Liver (tissue), 3 donors: ENCODE results near the gene MUC6.

Source experiments
- EGR1 ChIP-seq, 2 donors: IDR thresholded peaks; 2 replicates each; pipeline ENCODE4 v1.6.1; 2016 to 2018; ENCODE audit warnings: antibody characterized with exemption in 2 of 2, low read depth in 2 of 2
- GABPA ChIP-seq, 2 donors: IDR thresholded peaks in 1 of 2; conservative IDR thresholded peaks in 1 of 2; 2 replicates each; pipeline ENCODE4 v1.6.1; 2016; ENCODE audit warnings: antibody characterized with exemption in 2 of 2, mild to moderate bottlenecking in 1 of 2, moderate library complexity in 1 of 2
- JUND ChIP-seq, 2 donors: IDR thresholded peaks; 2 replicates each; pipeline ENCODE4 v1.6.1; 2016; ENCODE audit warnings: antibody characterized with exemption in 2 of 2
- RAD21 ChIP-seq, 2 donors: IDR thresholded peaks; 2 replicates each; pipeline ENCODE4 v1.6.1; 2016; ENCODE audit warnings: antibody characterized with exemption in 2 of 2, mild to moderate bottlenecking in 2 of 2
- SP1 ChIP-seq: IDR thresholded peaks from 2 replicates; pipeline ENCODE4 v1.6.1; 2018; ENCODE audit warnings: antibody characterized with exemption, mild to moderate bottlenecking
- TAF1 ChIP-seq: conservative IDR thresholded peaks from 2 replicates; pipeline ENCODE4 v1.6.1; 2016; ENCODE audit warnings: antibody characterized with exemption, mild to moderate bottlenecking
- YY1 ChIP-seq: IDR thresholded peaks from 2 replicates; pipeline ENCODE4 v1.6.1; 2016; ENCODE audit warnings: antibody characterized with exemption, mild to moderate bottlenecking
- TF ChIP-seq, protein P1 (sequence below): fragments of 150-350 bp; IDR thresholded peaks from 2 replicates; pipeline ENCODE4 v1.5.1; 2017; ENCODE audit warnings: improper control_type of control experiment, low read depth, low read length; ENCODE audit not compliant: missing input control
- TF ChIP-seq, protein P2 (sequence below): IDR thresholded peaks from 2 replicates; pipeline ENCODE4 v1.6.1; 2016; ENCODE audit warnings: antibody characterized with exemption
- TF ChIP-seq, protein P3 (sequence below): IDR thresholded peaks from 2 replicates; pipeline ENCODE4 v1.6.1; 2016; ENCODE audit warnings: antibody characterized with exemption
- TF ChIP-seq, protein P4 (sequence below): IDR thresholded peaks from 2 replicates; pipeline ENCODE4 v1.6.1; 2016; ENCODE audit warnings: antibody characterized with exemption
- TF ChIP-seq, protein P5 (sequence below): IDR thresholded peaks from 2 replicates; pipeline ENCODE4 v1.6.1; 2016; ENCODE audit warnings: antibody characterized with exemption, mild to moderate bottlenecking
- donor health status: healthy.
- donor health status: healthy.

DNA sequence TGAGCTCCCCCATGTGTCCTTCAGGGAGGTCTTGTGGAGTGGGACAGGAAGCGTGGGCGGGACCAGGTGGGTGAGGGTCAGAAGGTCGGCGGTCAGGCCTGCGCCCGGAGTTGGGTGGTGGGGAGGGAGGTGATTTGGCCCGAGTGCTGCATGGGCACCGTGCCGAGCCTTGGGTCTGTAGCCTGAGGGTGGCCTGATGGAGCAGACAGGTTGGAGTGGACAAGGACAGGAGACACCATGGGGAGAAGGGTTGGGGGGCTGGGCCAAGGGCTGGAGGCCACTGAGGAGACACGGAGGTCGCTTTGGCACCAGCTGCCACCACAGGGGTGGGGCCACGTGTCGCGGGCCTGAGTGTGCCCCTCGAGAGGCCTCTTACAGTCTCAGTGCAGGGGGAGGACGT, 57.7 kb downstream of the MUC6 start:
- TF ChIP-seq JUND (IDR thresholded peaks at IDR 0.05) (no peak), RAD21 (IDR thresholded peaks at IDR 0.05) (no peak), GABPA (IDR thresholded peaks at IDR 0.05 in 1 of 2, conservative IDR thresholded peaks at IDR 0.05 in 1 of 2) (no peak), EGR1 (IDR thresholded peaks at IDR 0.05; ENCODE audit: low read depth in 2 of 2) (no peak), SP1 (no peak), TAF1 (no peak), YY1 (no peak)
- TF ChIP-seq, protein P1, sequence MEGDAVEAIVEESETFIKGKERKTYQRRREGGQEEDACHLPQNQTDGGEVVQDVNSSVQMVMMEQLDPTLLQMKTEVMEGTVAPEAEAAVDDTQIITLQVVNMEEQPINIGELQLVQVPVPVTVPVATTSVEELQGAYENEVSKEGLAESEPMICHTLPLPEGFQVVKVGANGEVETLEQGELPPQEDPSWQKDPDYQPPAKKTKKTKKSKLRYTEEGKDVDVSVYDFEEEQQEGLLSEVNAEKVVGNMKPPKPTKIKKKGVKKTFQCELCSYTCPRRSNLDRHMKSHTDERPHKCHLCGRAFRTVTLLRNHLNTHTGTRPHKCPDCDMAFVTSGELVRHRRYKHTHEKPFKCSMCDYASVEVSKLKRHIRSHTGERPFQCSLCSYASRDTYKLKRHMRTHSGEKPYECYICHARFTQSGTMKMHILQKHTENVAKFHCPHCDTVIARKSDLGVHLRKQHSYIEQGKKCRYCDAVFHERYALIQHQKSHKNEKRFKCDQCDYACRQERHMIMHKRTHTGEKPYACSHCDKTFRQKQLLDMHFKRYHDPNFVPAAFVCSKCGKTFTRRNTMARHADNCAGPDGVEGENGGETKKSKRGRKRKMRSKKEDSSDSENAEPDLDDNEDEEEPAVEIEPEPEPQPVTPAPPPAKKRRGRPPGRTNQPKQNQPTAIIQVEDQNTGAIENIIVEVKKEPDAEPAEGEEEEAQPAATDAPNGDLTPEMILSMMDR, result no peak
- TF ChIP-seq, protein P2, sequence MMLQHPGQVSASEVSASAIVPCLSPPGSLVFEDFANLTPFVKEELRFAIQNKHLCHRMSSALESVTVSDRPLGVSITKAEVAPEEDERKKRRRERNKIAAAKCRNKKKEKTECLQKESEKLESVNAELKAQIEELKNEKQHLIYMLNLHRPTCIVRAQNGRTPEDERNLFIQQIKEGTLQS, result no peak
- TF ChIP-seq, protein P3, sequence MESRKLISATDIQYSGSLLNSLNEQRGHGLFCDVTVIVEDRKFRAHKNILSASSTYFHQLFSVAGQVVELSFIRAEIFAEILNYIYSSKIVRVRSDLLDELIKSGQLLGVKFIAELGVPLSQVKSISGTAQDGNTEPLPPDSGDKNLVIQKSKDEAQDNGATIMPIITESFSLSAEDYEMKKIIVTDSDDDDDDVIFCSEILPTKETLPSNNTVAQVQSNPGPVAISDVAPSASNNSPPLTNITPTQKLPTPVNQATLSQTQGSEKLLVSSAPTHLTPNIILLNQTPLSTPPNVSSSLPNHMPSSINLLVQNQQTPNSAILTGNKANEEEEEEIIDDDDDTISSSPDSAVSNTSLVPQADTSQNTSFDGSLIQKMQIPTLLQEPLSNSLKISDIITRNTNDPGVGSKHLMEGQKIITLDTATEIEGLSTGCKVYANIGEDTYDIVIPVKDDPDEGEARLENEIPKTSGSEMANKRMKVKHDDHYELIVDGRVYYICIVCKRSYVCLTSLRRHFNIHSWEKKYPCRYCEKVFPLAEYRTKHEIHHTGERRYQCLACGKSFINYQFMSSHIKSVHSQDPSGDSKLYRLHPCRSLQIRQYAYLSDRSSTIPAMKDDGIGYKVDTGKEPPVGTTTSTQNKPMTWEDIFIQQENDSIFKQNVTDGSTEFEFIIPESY, result no peak
- TF ChIP-seq, protein P4, sequence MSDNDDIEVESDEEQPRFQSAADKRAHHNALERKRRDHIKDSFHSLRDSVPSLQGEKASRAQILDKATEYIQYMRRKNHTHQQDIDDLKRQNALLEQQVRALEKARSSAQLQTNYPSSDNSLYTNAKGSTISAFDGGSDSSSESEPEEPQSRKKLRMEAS, result no peak
- TF ChIP-seq, protein P5, sequence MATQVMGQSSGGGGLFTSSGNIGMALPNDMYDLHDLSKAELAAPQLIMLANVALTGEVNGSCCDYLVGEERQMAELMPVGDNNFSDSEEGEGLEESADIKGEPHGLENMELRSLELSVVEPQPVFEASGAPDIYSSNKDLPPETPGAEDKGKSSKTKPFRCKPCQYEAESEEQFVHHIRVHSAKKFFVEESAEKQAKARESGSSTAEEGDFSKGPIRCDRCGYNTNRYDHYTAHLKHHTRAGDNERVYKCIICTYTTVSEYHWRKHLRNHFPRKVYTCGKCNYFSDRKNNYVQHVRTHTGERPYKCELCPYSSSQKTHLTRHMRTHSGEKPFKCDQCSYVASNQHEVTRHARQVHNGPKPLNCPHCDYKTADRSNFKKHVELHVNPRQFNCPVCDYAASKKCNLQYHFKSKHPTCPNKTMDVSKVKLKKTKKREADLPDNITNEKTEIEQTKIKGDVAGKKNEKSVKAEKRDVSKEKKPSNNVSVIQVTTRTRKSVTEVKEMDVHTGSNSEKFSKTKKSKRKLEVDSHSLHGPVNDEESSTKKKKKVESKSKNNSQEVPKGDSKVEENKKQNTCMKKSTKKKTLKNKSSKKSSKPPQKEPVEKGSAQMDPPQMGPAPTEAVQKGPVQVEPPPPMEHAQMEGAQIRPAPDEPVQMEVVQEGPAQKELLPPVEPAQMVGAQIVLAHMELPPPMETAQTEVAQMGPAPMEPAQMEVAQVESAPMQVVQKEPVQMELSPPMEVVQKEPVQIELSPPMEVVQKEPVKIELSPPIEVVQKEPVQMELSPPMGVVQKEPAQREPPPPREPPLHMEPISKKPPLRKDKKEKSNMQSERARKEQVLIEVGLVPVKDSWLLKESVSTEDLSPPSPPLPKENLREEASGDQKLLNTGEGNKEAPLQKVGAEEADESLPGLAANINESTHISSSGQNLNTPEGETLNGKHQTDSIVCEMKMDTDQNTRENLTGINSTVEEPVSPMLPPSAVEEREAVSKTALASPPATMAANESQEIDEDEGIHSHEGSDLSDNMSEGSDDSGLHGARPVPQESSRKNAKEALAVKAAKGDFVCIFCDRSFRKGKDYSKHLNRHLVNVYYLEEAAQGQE, result no peak
